Thyroid gland (tissue), 4 donors: ENCODE measurements around the gene SEMA4C.

Source experiments
- POLR2A ChIP-seq, 2 donors: fragments of 450-650 bp; IDR thresholded peaks; one replicate each; pipeline ENCODE4 v1.6.1; 2017; ENCODE audit warnings: antibody characterized with exemption in 2 of 2, mild to moderate bottlenecking in 2 of 2, moderate library complexity in 1 of 2
- TF ChIP-seq, protein P1 (sequence below), 6 experiments: fragments of 200-600 bp in 3 of 6; fragments of 450-650 bp in 3 of 6; sonication (generic) in 3 of 6; IDR thresholded peaks; one replicate each; pipeline ENCODE4 v1.5.1; 2016 to 2019; ENCODE audit warnings: antibody characterized with exemption in 6 of 6, mild to moderate bottlenecking in 2 of 6, inconsistent platforms in 1 of 6, moderate library complexity in 1 of 6

GRCh38 chr2:96880891-96881273, 11.0 kb upstream of the SEMA4C start:
- TF ChIP-seq, protein P1, sequence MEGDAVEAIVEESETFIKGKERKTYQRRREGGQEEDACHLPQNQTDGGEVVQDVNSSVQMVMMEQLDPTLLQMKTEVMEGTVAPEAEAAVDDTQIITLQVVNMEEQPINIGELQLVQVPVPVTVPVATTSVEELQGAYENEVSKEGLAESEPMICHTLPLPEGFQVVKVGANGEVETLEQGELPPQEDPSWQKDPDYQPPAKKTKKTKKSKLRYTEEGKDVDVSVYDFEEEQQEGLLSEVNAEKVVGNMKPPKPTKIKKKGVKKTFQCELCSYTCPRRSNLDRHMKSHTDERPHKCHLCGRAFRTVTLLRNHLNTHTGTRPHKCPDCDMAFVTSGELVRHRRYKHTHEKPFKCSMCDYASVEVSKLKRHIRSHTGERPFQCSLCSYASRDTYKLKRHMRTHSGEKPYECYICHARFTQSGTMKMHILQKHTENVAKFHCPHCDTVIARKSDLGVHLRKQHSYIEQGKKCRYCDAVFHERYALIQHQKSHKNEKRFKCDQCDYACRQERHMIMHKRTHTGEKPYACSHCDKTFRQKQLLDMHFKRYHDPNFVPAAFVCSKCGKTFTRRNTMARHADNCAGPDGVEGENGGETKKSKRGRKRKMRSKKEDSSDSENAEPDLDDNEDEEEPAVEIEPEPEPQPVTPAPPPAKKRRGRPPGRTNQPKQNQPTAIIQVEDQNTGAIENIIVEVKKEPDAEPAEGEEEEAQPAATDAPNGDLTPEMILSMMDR (IDR thresholded peaks at IDR 0.05), result no peak
- TF ChIP-seq POLR2A (IDR thresholded peaks at IDR 0.05), result no peak
